GM19238 (cell line): Measurements from ENCODE around the gene DGKQ.
A peak's percentile ranks its signal among the peaks of the same experiment; 100 is the strongest.
"Not testable (repeated sequence)": the region's sequence is repeated elsewhere in the genome, so short reads cannot be mapped to it uniquely, and the experiment has no call there.

Source experiments
- DNase-seq: peaks from one replicate; pipeline ENCODE4 v3.0.0; 2011; ENCODE audit warnings: low spot score; ENCODE audit not compliant: insufficient read length

Gene DGKQ

GRCh38 chr4:951186-951585, 22.2 kb downstream of the DGKQ start:
- no peak for DNase-seq

- DNase-seq: no peak
Measured at GRCh38 chr4:950136-951020, 23.0 kb downstream of the DGKQ start.

GRCh38 chr4:949656-950055, 23.7 kb downstream of the DGKQ start:
- DNase-seq: no peak

- no peak for DNase-seq
Measured at GRCh38 chr4:948936-949300, 24.5 kb downstream of the DGKQ start.

- DNase-seq: no peak
Measured at GRCh38 chr4:948101-948935, 25.1 kb downstream of the DGKQ start.

GRCh38 chr4:947491-947971, 25.8 kb downstream of the DGKQ start:
- DNase-seq: no peak

GRCh38 chr4:946517-947471, 26.6 kb downstream of the DGKQ start:
- no peak for DNase-seq

- no peak for DNase-seq
Measured at GRCh38 chr4:946103-946450, 27.3 kb downstream of the DGKQ start.

- no peak for DNase-seq
Measured at GRCh38 chr4:945274-946102, 27.9 kb downstream of the DGKQ start.

GRCh38 chr4:939508-939907, 33.9 kb downstream of the DGKQ start:
- not testable (repeated sequence) for DNase-seq

GRCh38 chr4:932713-933070, 40.7 kb downstream of the DGKQ start:
- no peak for DNase-seq

- DNase-seq: peak; percentile 99
Measured at GRCh38 chr4:931960-932712, 41.2 kb downstream of the DGKQ start, which contains the start of the genes GAK and TMEM175. Gene GAK (minus strand): TSS chr4:932316. CDS start chr4:932187, 129 bp downstream. Gene TMEM175 (plus strand): TSS chr4:932460. CDS start chr4:947740, 15,280 bp downstream.

GRCh38 chr4:931194-931959, 42.0 kb downstream of the DGKQ start:
- no peak for DNase-seq

- no peak for DNase-seq
Measured at GRCh38 chr4:930827-931193, 42.6 kb downstream of the DGKQ start.

- DNase-seq: no peak
Measured at GRCh38 chr4:930028-930551, 43.3 kb downstream of the DGKQ start.

GRCh38 chr4:929096-929765, 44.1 kb downstream of the DGKQ start:
- DNase-seq: no peak

- DNase-seq: not testable (repeated sequence)
Measured at GRCh38 chr4:927566-927965, 45.8 kb downstream of the DGKQ start.

GRCh38 chr4:926538-926937, 46.8 kb downstream of the DGKQ start:
- DNase-seq: no peak
